MCF 10A (cell line): ENCODE results near the gene CAMKMT. TPM values are rescaled to one million over a fixed set of nuclear protein-coding genes. Genes with fewer than 3 reads are reported as not detected.

Experiments
- BruUV-seq: library from RNA; stranded (reverse); fragments of 400-500 nt; replicated peaks from 2 replicates; lab custom pipeline; 2021; lab: Mats Ljungman, UMichigan
- CTCF ChIA-PET: fragments of 300-600 bp; sonication (Branson Sonifier 250); formaldehyde crosslinking; extraction: SDS; loops from one replicate; lab custom pipeline; 2021; ENCODE audit warnings: antibody characterized with exemption, inconsistent platforms; lab: Yijun Ruan, JAX
- POLR2A ChIA-PET: fragments of 300-600, 350-650 bp; sonication (Branson Sonifier 250); formaldehyde crosslinking; extraction: SDS; loops from one replicate; lab custom pipeline; 2020; ENCODE audit warnings: antibody characterized with exemption, inconsistent platforms; lab: Yijun Ruan, JAX
- DNase-seq: peaks from one replicate; pipeline ENCODE4 v3.0.0-alpha.2; 2018; ENCODE audit not compliant: unreplicated experiment
- H3K27ac Mint-ChIP-seq: one replicate; pipeline ENCODE4 v1.8.0; 2022; ENCODE audit warnings: mild to moderate bottlenecking, low read depth, mixed read lengths; ENCODE audit not compliant: unreplicated experiment
- H3K27me3 Mint-ChIP-seq: one replicate; pipeline ENCODE4 v1.8.0; 2022; ENCODE audit warnings: mixed read lengths; ENCODE audit not compliant: insufficient read depth, unreplicated experiment
- H3K36me3 Mint-ChIP-seq: one replicate; pipeline ENCODE4 v1.8.0; 2022; ENCODE audit warnings: mild to moderate bottlenecking, moderate library complexity, mixed read lengths; ENCODE audit not compliant: insufficient read depth, unreplicated experiment
- H3K4me1 Mint-ChIP-seq: one replicate; pipeline ENCODE4 v1.8.0; 2022; ENCODE audit warnings: mixed read lengths; ENCODE audit not compliant: insufficient read depth, unreplicated experiment
- H3K4me3 Mint-ChIP-seq: one replicate; pipeline ENCODE4 v1.8.0; 2022; ENCODE audit warnings: mild to moderate bottlenecking, moderate library complexity, mixed read lengths; ENCODE audit not compliant: unreplicated experiment
- H3K9me3 Mint-ChIP-seq: one replicate; pipeline ENCODE4 v1.8.0; 2022; ENCODE audit warnings: mixed read lengths; ENCODE audit not compliant: unreplicated experiment
- CTCF ChIP-seq: fragments of 200-600 bp; IDR thresholded peaks from one replicate; pipeline ENCODE4 v1.8.0; 2022; ENCODE audit warnings: antibody characterized with exemption, mild to moderate bottlenecking; ENCODE audit not compliant: unreplicated experiment
- intact Hi-C: fragments of 100-400 bp; cut with micrococcal nuclease; formaldehyde crosslinking; loops from 2 replicates; pipeline ENCODE4 v1.14.1; 2022
- total RNA-seq: library from RNA; stranded (reverse); gene quantifications from 2 replicates; pipeline ENCODE4 v1.2.3, GENCODE V29; 2022

CAMKMT gene
- total RNA-seq, 1 experiment from 2014 or later = 9.9 TPM

- Mint-ChIP-seq H3K27ac (no peak overlapping the region), H3K4me3 (no peak overlapping the region), H3K27me3 (no peaks in the 10 kb centered on the region), H3K4me1 (no peaks in the 10 kb centered on the region), H3K36me3 (no peaks in the 10 kb centered on the region), H3K9me3 (peaks cover 6% of the 10 kb centered on the region)
- intact Hi-C loops = no loop called here
- POLR2A ChIA-PET = interaction anchor here (0.7 to 0.8 kb wide), 2 partner anchors 9 to 28 kb away, joined by 3 read pairs; partner anchors contain the start of gene PREPL
- CTCF ChIA-PET = interaction anchor here (1.0 to 9.4 kb wide), 4 partner anchors 326 to 583 kb away, joined by 3 to 206 read pairs (median 6); no protein-coding TSS in a partner anchor
- no TSS peak for BruUV-seq
- DNase-seq = no peak
- TF ChIP-seq CTCF = no peak
Observed at GRCh38 chr2:44388877-44389276, 27.1 kb downstream of the CAMKMT start.

GRCh38 chr2:44389895-44390294 is 28.1 kb downstream of the CAMKMT start:
- H3K36me3 Mint-ChIP-seq = no peaks in the 10 kb centered on the region
- BruUV-seq = no TSS peak
- DNase-seq = no peak
- ChIA-PET CTCF (interaction anchor here (0.6 to 9.4 kb wide), 8 partner anchors 13 to 1782 kb away, joined by 3 to 206 read pairs (median 5); no protein-coding TSS in a partner anchor), POLR2A (interaction anchor here (1.0 to 1.8 kb wide), 2 partner anchors 28 to 90 kb away, joined by 4 to 5 read pairs; partner anchors contain the start of gene CAMKMT)
- H3K4me1 Mint-ChIP-seq = no peaks in the 10 kb centered on the region
- H3K4me3 Mint-ChIP-seq = no peak overlapping the region
- intact Hi-C loops = loop anchor here (5.0 kb wide), 1 partner anchor 582 kb away; no protein-coding TSS in a partner anchor
- no peaks in the 10 kb centered on the region for H3K27me3 Mint-ChIP-seq
- H3K9me3 Mint-ChIP-seq = no peaks in the 10 kb centered on the region
- no peak for TF ChIP-seq CTCF
- no peak overlapping the region for H3K27ac Mint-ChIP-seq

GRCh38 chr2:44392338-44392943 is 30.7 kb downstream of the CAMKMT start:
- no peaks in the 10 kb centered on the region for H3K36me3 Mint-ChIP-seq
- H3K4me3 Mint-ChIP-seq = no peak overlapping the region
- intact Hi-C loops = loop anchor here (1.0 to 5.0 kb wide), 4 partner anchors 87 to 580 kb away; no protein-coding TSS in a partner anchor
- H3K9me3 Mint-ChIP-seq = no peaks in the 10 kb centered on the region
- TF ChIP-seq CTCF = peak; percentile 58
- ChIA-PET CTCF (interaction anchor here (0.5 to 9.4 kb wide), 27 partner anchors 8 to 1148 kb away, joined by 3 to 206 read pairs (median 4); partner anchors contain the start of genes CAMKMT and PREPL), POLR2A (interaction anchor here (0.6 to 2.5 kb wide), 5 partner anchors 10 to 566 kb away, joined by 3 to 12 read pairs (median 3); partner anchors contain the start of genes CAMKMT and PREPL)
- H3K27ac Mint-ChIP-seq = no peak overlapping the region
- H3K27me3 Mint-ChIP-seq = no peaks in the 10 kb centered on the region
- no peaks in the 10 kb centered on the region for H3K4me1 Mint-ChIP-seq
- peak; percentile 67 for DNase-seq
- BruUV-seq = no TSS peak

- H3K27ac Mint-ChIP-seq = no peak overlapping the region
- ChIA-PET CTCF (interaction anchor here (0.9 to 2.3 kb wide), 4 partner anchors 82 to 559 kb away, joined by 3 to 9 read pairs (median 6); no protein-coding TSS in a partner anchor), POLR2A (interaction anchor here (0.8 kb wide), 1 partner anchor 8 kb away, joined by 3 read pairs; no protein-coding TSS in a partner anchor)
- no peaks in the 10 kb centered on the region for H3K9me3 Mint-ChIP-seq
- no peak for DNase-seq
- BruUV-seq = no TSS peak
- intact Hi-C loops = no loop called here
- no peak for TF ChIP-seq CTCF
- H3K27me3 Mint-ChIP-seq = no peaks in the 10 kb centered on the region
- no peaks in the 10 kb centered on the region for H3K4me1 Mint-ChIP-seq
- no peak overlapping the region for H3K4me3 Mint-ChIP-seq
- no peaks in the 10 kb centered on the region for H3K36me3 Mint-ChIP-seq
Observed at GRCh38 chr2:44397447-44398175, 35.9 kb downstream of the CAMKMT start.
